Pancreas (tissue), 10 donors: Measurements from ENCODE around the gene RAB40C. TPM values are rescaled to one million over a fixed set of nuclear protein-coding genes. Genes with fewer than 3 reads are reported as not detected.
A peak's percentile ranks its signal among the peaks of the same experiment; 100 is the strongest.

Experiments
- ATAC-seq, 4 donors: fragments of 200-7000 bp; cut with Tn5 transposase; one replicate each; pipeline versions ENCODE4 v1.8.0 to v1.9.1; 2020; ENCODE audit warnings: mild to moderate bottlenecking in 4 of 4, moderate library complexity in 4 of 4
- DNase-seq, 6 donors: peaks; one replicate each; pipeline ENCODE4 v3.0.0-alpha.2; 2020
- FAIRE-seq: peaks from 2 replicates; lab custom pipeline; 2012; peaks lifted over from hg19 to GRCh38; lab: Jason Lieb, UNC
- H3K27ac ChIP-seq, 4 donors: fragments of 200-600 bp; sonication (generic); 1 replicate in 3 of 4; 2 replicates in 1 of 4; pipeline versions ENCODE4 v1.5.0 to v1.8.0; 2020
- H3K27me3 ChIP-seq, 4 donors: fragments of 200-600 bp; one replicate each; pipeline ENCODE4 v1.8.0; 2021
- H3K36me3 ChIP-seq, 3 donors: fragments of 200-600 bp; sonication (generic) in 1 of 3; one replicate each; pipeline versions ENCODE4 v1.5.0 to v1.8.0; 2020 to 2021
- H3K4me1 ChIP-seq, 3 donors: fragments of 200-600 bp; one replicate each; pipeline ENCODE4 v1.8.0; 2021
- H3K4me3 ChIP-seq, 4 donors: fragments of 200-600 bp; sonication (generic) in 2 of 4; one replicate each; pipeline versions ENCODE4 v1.5.0 to v1.8.0; 2020 to 2021
- H3K9me3 ChIP-seq, 4 donors: fragments of 200-600 bp; one replicate each; pipeline ENCODE4 v1.8.0; 2021
- WGBS, 2 donors: extraction: QIAGEN DNeasy Blood & Tissue Kit; methylation state at CpG; one replicate each; pipeline ENCODE4 v1.1.7; 2013; 5-methylcytosine and 5-hydroxymethylcytosine counted together
- intact Hi-C, 3 donors: fragments of 100-400 bp; cut with DNase I; formaldehyde crosslinking; loops; one replicate each; pipeline versions ENCODE4 v1.11.1 to v1.14.2; 2022
- microRNA-seq, 2 donors: library from miRNA; unstranded; fragments of <30 nt; microRNA quantifications; one replicate each; pipeline versions ENCODE4 to v1.1.0, GENCODE V29; 2019 to 2020
- polyA plus RNA-seq, 2 donors: library from polyadenylated mRNA; stranded (reverse); fragments of 200-250 nt; gene quantifications; one replicate each; pipeline ENCODE4 v1.2.3, GENCODE V29; 2013
- total RNA-seq, 6 donors: library from RNA; stranded (reverse); fragmentation: NEBNext Ultra II Directional in 4 of 6; extraction: Animal tissue kit (Norgen Biotek cat#: 25700) in 4 of 6; gene quantifications; one replicate each; pipeline versions ENCODE4 v1.2.1 to v1.2.4, GENCODE V29; 2021 to 2023
- TF ChIP-seq, protein P1 (sequence below), 4 donors: fragments of 200-600 bp; sonication (generic) in 3 of 4; IDR thresholded peaks; one replicate each; pipeline versions ENCODE4 v1.5.0 to v1.8.0; 2021; ENCODE audit warnings: antibody characterized with exemption in 4 of 4
- donor health status: healthy with polysubstance abuse.
- donor health status: DM: no; HTN: no; CAD: no; lungs with moderate emphysema.
- donor health status: DM: no; HTN: no; CAD: no.
- donor health status: control.
- donor health status: control.
- donor health status: Bipolar disorder and iron deficiency.
- donor health status: DM: yes; HTN: yes; CAD: no.
- donor health status: DM: no; HTN: no; CAD: no.
- donor health status: DM: no; HTN: no; CAD: no.
- donor health status: DM: yes; HTN: yes; CAD: no.

RAB40C gene
- total and polyA plus RNA-seq, 8 donors, result 19.4 to 71.4 (median 33.8) TPM

DNA sequence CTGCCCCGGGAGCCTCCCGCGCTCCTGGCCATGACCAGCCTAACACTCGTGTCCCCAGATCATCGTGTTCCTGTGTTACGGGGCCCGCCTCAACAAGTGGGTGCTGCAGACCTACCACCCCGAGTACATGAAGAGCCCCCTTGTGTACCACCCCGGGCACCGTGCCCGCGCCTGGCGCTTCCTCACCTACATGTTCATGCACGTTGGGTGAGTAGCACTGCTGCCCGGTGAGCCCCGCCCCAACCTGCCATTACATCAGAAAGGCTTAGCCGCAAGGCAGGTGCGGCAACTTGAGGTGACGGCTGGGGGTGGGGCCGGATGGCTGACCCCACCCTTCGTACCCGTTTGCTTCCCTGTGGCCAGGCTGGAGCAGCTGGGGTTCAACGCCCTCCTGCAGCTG, 87.0 kb downstream of the RAB40C start:
- Histone ChIP-seq H3K36me3 (peaks cover 0 to 19% (median 17%) of the 10 kb centered on the region in 3 donors), H3K4me1 (peaks cover 9 to 11% (median 9%) of the 10 kb centered on the region in 3 donors), H3K4me3 (no peak overlapping the region), H3K27me3 (no peaks in the 10 kb centered on the region), H3K27ac (no peak overlapping the region), H3K9me3 (no peaks in the 10 kb centered on the region)
- TF ChIP-seq, protein P1, sequence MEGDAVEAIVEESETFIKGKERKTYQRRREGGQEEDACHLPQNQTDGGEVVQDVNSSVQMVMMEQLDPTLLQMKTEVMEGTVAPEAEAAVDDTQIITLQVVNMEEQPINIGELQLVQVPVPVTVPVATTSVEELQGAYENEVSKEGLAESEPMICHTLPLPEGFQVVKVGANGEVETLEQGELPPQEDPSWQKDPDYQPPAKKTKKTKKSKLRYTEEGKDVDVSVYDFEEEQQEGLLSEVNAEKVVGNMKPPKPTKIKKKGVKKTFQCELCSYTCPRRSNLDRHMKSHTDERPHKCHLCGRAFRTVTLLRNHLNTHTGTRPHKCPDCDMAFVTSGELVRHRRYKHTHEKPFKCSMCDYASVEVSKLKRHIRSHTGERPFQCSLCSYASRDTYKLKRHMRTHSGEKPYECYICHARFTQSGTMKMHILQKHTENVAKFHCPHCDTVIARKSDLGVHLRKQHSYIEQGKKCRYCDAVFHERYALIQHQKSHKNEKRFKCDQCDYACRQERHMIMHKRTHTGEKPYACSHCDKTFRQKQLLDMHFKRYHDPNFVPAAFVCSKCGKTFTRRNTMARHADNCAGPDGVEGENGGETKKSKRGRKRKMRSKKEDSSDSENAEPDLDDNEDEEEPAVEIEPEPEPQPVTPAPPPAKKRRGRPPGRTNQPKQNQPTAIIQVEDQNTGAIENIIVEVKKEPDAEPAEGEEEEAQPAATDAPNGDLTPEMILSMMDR (IDR thresholded peaks at IDR 0.05), result no peak
- ATAC-seq, result no peak
- FAIRE-seq, result no peak
- peak in 2 of 6 donors; percentile 33 to 84 for DNase-seq
- intact Hi-C loops, result no loop called here
- WGBS, 2 donors, result 76 to 82% methylated on average over 23 of the region's 23 CpGs

- Histone ChIP-seq H3K36me3 (peaks cover 0 to 19% (median 17%) of the 10 kb centered on the region in 3 donors), H3K27ac (no peak overlapping the region), H3K27me3 (no peaks in the 10 kb centered on the region), H3K4me1 (peaks cover 9 to 13% (median 12%) of the 10 kb centered on the region in 3 donors), H3K4me3 (no peak overlapping the region), H3K9me3 (no peaks in the 10 kb centered on the region)
- 77 to 78% methylated on average over 49 to 57 of the region's 57 CpGs for WGBS, 2 donors
- DNase-seq (peak in 2 of 6 donors; percentile 39 to 87), FAIRE-seq (no peak), ATAC-seq (no peak)
- intact Hi-C loops, result no loop called here
- TF ChIP-seq, protein P1 (IDR thresholded peaks at IDR 0.05), result no peak
These were observed 87.7 kb downstream of the RAB40C start for GRCh38 chr16:677316-678190.

DNA sequence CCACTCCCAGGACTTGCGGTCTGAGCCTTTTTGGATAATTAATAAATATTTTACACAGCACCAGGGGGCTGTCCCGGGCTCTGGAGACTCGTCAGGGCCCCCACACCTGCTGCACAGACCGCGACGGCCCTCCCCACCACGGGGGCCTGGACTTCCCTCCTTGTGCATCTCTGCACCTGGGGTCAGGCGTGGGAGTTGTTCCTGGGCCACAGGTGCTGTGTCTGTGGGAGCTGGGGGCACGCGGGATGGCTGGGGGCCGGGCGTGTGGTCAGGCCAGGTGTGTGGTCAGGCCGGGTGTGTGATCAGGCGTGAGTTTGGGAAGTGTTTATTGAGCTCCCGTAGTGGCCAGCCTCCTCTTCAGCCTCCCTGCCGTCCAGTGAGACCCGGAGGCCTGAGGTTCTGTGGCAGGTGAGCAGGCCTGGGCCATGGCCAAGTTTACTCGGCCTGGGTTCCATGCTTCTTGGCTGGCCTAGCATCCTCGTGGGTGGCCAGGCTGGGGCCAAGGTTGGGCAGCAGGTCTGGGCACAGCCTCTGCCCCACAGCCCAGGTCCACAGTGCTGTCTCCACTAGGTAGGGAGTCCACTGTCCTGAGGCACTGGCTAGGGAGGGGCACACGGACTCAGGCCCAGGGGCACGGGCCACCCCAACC, 88.5 kb downstream of the RAB40C start:
- Histone ChIP-seq H3K9me3 (no peaks in the 10 kb centered on the region), H3K27me3 (no peaks in the 10 kb centered on the region), H3K4me3 (no peak overlapping the region), H3K4me1 (peaks cover 9 to 19% (median 17%) of the 10 kb centered on the region in 3 donors), H3K36me3 (peaks cover 0 to 15% (median 13%) of the 10 kb centered on the region in 3 donors), H3K27ac (peak overlapping the region in 1 of 4 donors; percentile 74)
- FAIRE-seq (no peak), DNase-seq (peak in 2 of 6 donors; percentile 55 to 85), ATAC-seq (no peak)
- TF ChIP-seq, protein P1 (IDR thresholded peaks at IDR 0.05), result no peak
- 72 to 75% methylated on average over 19 to 21 of the region's 21 CpGs for WGBS, 2 donors
- intact Hi-C loops, result no loop called here

Small RNAs within 50 kb of the gene (microRNA-seq; reads per million reads assigned to microRNA genes)
- 0.39 to 1.2 reads per million in 2 donors for gene MIR3176

Other genes starting within 250 kb of the RAB40C start
- 10 to 100 TPM in 3 of 6 donors, 1 to 10 TPM in 3; 8.0 to 13.6 (median 9.6) TPM for gene AXIN1, start 237.3 kb upstream of the RAB40C start, total RNA-seq
- 10 to 100 TPM; 12.3 to 12.8 TPM for gene AXIN1, start 237.3 kb upstream of the RAB40C start, polyA plus RNA-seq
- gene MRPL28, start 219.5 kb upstream of the RAB40C start, total RNA-seq, result 10 to 100 TPM in 5 of 6 donors, 1 to 10 TPM in 1; 9.2 to 22.0 (median 18.6) TPM
- gene MRPL28, start 219.5 kb upstream of the RAB40C start, polyA plus RNA-seq, result 10 to 100 TPM; 58.1 to 65.4 TPM
- gene PGAP6, start 208.1 kb upstream of the RAB40C start, total RNA-seq, result 10 to 100 TPM; 53.1 to 75.5 (median 58.9) TPM
- 10 to 100 TPM; 62.1 to 88.5 TPM for gene PGAP6, start 208.1 kb upstream of the RAB40C start, polyA plus RNA-seq
- 10 to 100 TPM; 11.0 to 32.5 (median 20.8) TPM for gene NME4, start 192.9 kb upstream of the RAB40C start, total RNA-seq
- 10 to 100 TPM; 48.4 to 68.6 TPM for gene NME4, start 192.9 kb upstream of the RAB40C start, polyA plus RNA-seq
- 10 to 100 TPM in 5 of 6 donors, 1 to 10 TPM in 1; 9.2 to 21.4 (median 15.6) TPM for gene DECR2, start 188.2 kb upstream of the RAB40C start, total RNA-seq
- 10 to 100 TPM; 48.8 to 68.0 TPM for gene DECR2, start 188.2 kb upstream of the RAB40C start, polyA plus RNA-seq
- gene RAB11FIP3, start 164.4 kb upstream of the RAB40C start, total RNA-seq, result 10 to 100 TPM; 22.0 to 41.3 (median 29.7) TPM
- 10 to 100 TPM; 42.4 to 67.4 TPM for gene RAB11FIP3, start 164.4 kb upstream of the RAB40C start, polyA plus RNA-seq
- 10 to 100 TPM; 25.4 to 53.6 (median 37.2) TPM for gene CAPN15, start 62.4 kb upstream of the RAB40C start, total RNA-seq
- gene CAPN15, start 62.4 kb upstream of the RAB40C start, polyA plus RNA-seq, result 10 to 100 TPM; 48.3 to 75.7 TPM
- gene PRR35, start 29.7 kb upstream of the RAB40C start, total RNA-seq, result 1 to 10 TPM in 1 of 6 donors, under 1 TPM in 5; 0.09 to 1.0 (median 0.70) TPM
- under 1 TPM; 0.38 to 0.72 TPM for gene PRR35, start 29.7 kb upstream of the RAB40C start, polyA plus RNA-seq
- under 1 TPM in 4 of 6 donors, not detected in 2; 0.08 to 0.28 (median 0.14) TPM for gene NHLRC4, start 23.1 kb upstream of the RAB40C start, total RNA-seq
- under 1 TPM; 0.05 to 0.27 TPM for gene NHLRC4, start 23.1 kb upstream of the RAB40C start, polyA plus RNA-seq
- gene PIGQ, start 20.1 kb upstream of the RAB40C start, total RNA-seq, result 10 to 100 TPM; 29.7 to 48.4 (median 40.0) TPM
- gene PIGQ, start 20.1 kb upstream of the RAB40C start, polyA plus RNA-seq, result 100 to 1,000 TPM in 1 of 2 donors, 10 to 100 TPM in 1; 79.5 to 165 TPM
- 1 to 10 TPM in 3 of 6 donors, under 1 TPM in 3; 0.75 to 2.0 (median 1.2) TPM for gene WFIKKN1, start 40.9 kb downstream of the RAB40C start, total RNA-seq
- gene WFIKKN1, start 40.9 kb downstream of the RAB40C start, polyA plus RNA-seq, result 10 to 100 TPM in 1 of 2 donors, 1 to 10 TPM in 1; 2.6 to 13.8 TPM
- 10 to 100 TPM; 18.8 to 32.3 (median 24.4) TPM for gene METTL26, start 46.2 kb downstream of the RAB40C start, total RNA-seq
- 100 to 1,000 TPM in 1 of 2 donors, 10 to 100 TPM in 1; 87.6 to 130 TPM for gene METTL26, start 46.2 kb downstream of the RAB40C start, polyA plus RNA-seq
- 10 to 100 TPM; 19.0 to 33.9 (median 21.9) TPM for gene MCRIP2, start 51.8 kb downstream of the RAB40C start, total RNA-seq
- gene MCRIP2, start 51.8 kb downstream of the RAB40C start, polyA plus RNA-seq, result 10 to 100 TPM; 65.1 to 89.3 TPM
- 10 to 100 TPM; 14.7 to 23.4 (median 19.3) TPM for gene WDR90, start 59.3 kb downstream of the RAB40C start, total RNA-seq
- 10 to 100 TPM; 85.5 to 91.3 TPM for gene WDR90, start 59.3 kb downstream of the RAB40C start, polyA plus RNA-seq
- 10 to 100 TPM; 33.5 to 66.2 (median 45.6) TPM for gene RHOT2, start 78.1 kb downstream of the RAB40C start, total RNA-seq
- 100 to 1,000 TPM; 260 to 265 TPM for gene RHOT2, start 78.1 kb downstream of the RAB40C start, polyA plus RNA-seq
- gene RHBDL1, start 85.6 kb downstream of the RAB40C start, total RNA-seq, result 1 to 10 TPM in 1 of 6 donors, under 1 TPM in 5; 0.28 to 1.0 (median 0.84) TPM
- 1 to 10 TPM; 2.3 to 5.1 TPM for gene RHBDL1, start 85.6 kb downstream of the RAB40C start, polyA plus RNA-seq
- 10 to 100 TPM; 40.1 to 66.1 (median 56.0) TPM for gene STUB1, start 90.3 kb downstream of the RAB40C start, total RNA-seq
- 100 to 1,000 TPM in 1 of 2 donors, 10 to 100 TPM in 1; 89.5 to 130 TPM for gene STUB1, start 90.3 kb downstream of the RAB40C start, polyA plus RNA-seq
- 10 to 100 TPM; 25.0 to 40.3 (median 30.9) TPM for gene JMJD8, start 94.3 kb downstream of the RAB40C start, total RNA-seq
- gene JMJD8, start 94.3 kb downstream of the RAB40C start, polyA plus RNA-seq, result 10 to 100 TPM; 47.4 to 50.2 TPM
- 1 to 10 TPM; 3.5 to 7.5 (median 5.2) TPM for gene WDR24, start 100.3 kb downstream of the RAB40C start, total RNA-seq
- 1 to 10 TPM; 7.9 to 8.7 TPM for gene WDR24, start 100.3 kb downstream of the RAB40C start, polyA plus RNA-seq
- gene FBXL16, start 115.7 kb downstream of the RAB40C start, total RNA-seq, result 1 to 10 TPM in 4 of 6 donors, under 1 TPM in 2; 0.60 to 2.8 (median 1.7) TPM
- gene FBXL16, start 115.7 kb downstream of the RAB40C start, polyA plus RNA-seq, result 10 to 100 TPM in 1 of 2 donors, 1 to 10 TPM in 1; 4.8 to 17.7 TPM
- gene METRN, start 125.1 kb downstream of the RAB40C start, total RNA-seq, result 10 to 100 TPM; 27.6 to 44.9 (median 37.7) TPM
- gene METRN, start 125.1 kb downstream of the RAB40C start, polyA plus RNA-seq, result 10 to 100 TPM; 74.2 to 82.0 TPM
- gene ANTKMT, start 131.1 kb downstream of the RAB40C start, total RNA-seq, result 10 to 100 TPM; 12.2 to 25.5 (median 20.1) TPM
- 10 to 100 TPM; 35.2 to 41.7 TPM for gene ANTKMT, start 131.1 kb downstream of the RAB40C start, polyA plus RNA-seq
- under 1 TPM; 0.16 to 0.95 (median 0.25) TPM for gene CCDC78, start 136.4 kb downstream of the RAB40C start, total RNA-seq
- 1 to 10 TPM; 2.1 to 7.7 TPM for gene CCDC78, start 136.4 kb downstream of the RAB40C start, polyA plus RNA-seq
- gene HAGHL, start 137.0 kb downstream of the RAB40C start, total RNA-seq, result 1 to 10 TPM in 4 of 6 donors, under 1 TPM in 2; 0.47 to 4.6 (median 1.1) TPM
- 10 to 100 TPM in 1 of 2 donors, 1 to 10 TPM in 1; 6.4 to 17.5 TPM for gene HAGHL, start 137.0 kb downstream of the RAB40C start, polyA plus RNA-seq
- 10 to 100 TPM; 11.1 to 25.4 (median 14.1) TPM for gene CIAO3, start 150.9 kb downstream of the RAB40C start, total RNA-seq
- gene CIAO3, start 150.9 kb downstream of the RAB40C start, polyA plus RNA-seq, result 10 to 100 TPM; 40.2 to 72.9 TPM
- 1 to 10 TPM in 2 of 6 donors, under 1 TPM in 3, not detected in 1; 0.35 to 2.4 (median 0.90) TPM for gene MSLN, start 170.7 kb downstream of the RAB40C start, total RNA-seq
- gene MSLN, start 170.7 kb downstream of the RAB40C start, polyA plus RNA-seq, result 1 to 10 TPM in 1 of 2 donors, under 1 TPM in 1; 0.96 to 4.6 TPM
- gene RPUSD1, start 198.3 kb downstream of the RAB40C start, total RNA-seq, result 10 to 100 TPM in 2 of 6 donors, 1 to 10 TPM in 4; 6.2 to 11.1 (median 8.6) TPM
- gene RPUSD1, start 198.3 kb downstream of the RAB40C start, polyA plus RNA-seq, result 10 to 100 TPM; 17.7 to 21.1 TPM
- gene CHTF18, start 198.6 kb downstream of the RAB40C start, total RNA-seq, result 10 to 100 TPM in 1 of 6 donors, 1 to 10 TPM in 5; 5.4 to 11.0 (median 6.5) TPM
- gene CHTF18, start 198.6 kb downstream of the RAB40C start, polyA plus RNA-seq, result 10 to 100 TPM; 30.4 to 61.6 TPM
- not detected for gene GNG13, start 210.7 kb downstream of the RAB40C start, total RNA-seq
- gene GNG13, start 210.7 kb downstream of the RAB40C start, polyA plus RNA-seq, result not detected